Measurements from ENCODE around the gene LUC7L3. TPM values are rescaled to one million over a fixed set of nuclear protein-coding genes. Genes with fewer than 3 reads are reported as not detected.

The LUC7L3 gene
- total and polyA plus RNA-seq, 2 of the 13 experiments (the other 11 are each of a cell fraction or from before 2014, with no cell fraction given), result 108 to 120 TPM

DNA sequence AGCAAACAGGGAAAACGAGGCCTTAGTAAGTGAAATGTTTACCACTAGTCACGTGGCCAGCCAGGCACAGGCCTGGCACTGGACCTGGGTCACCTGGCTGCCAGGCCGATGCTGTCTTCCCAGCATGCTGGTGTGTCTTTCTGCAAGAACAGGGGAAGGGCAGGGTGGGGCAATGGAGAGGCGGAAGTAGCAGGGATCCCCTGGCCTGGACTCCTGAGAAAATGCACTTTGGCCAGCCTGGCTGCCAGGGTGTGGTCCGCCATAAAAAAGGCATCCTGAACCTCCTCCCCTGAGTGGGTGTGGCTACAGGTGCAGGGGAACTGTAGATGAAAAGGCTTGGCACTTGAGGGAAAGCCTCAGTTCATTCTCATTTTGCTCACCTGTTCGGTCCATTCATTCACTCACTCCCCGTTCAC is 49.0 kb downstream of the LUC7L3 start (continued):
- TF ChIP-seq, protein P1, sequence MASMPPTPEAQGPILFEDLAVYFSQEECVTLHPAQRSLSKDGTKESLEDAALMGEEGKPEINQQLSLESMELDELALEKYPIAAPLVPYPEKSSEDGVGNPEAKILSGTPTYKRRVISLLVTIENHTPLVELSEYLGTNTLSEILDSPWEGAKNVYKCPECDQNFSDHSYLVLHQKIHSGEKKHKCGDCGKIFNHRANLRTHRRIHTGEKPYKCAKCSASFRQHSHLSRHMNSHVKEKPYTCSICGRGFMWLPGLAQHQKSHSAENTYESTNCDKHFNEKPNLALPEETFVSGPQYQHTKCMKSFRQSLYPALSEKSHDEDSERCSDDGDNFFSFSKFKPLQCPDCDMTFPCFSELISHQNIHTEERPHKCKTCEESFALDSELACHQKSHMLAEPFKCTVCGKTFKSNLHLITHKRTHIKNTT (CRISPR knock-in tag; IDR thresholded peaks at IDR 0.05), result no peak
- no peak for TF ChIP-seq DNMT3B (CRISPR knock-in tag; conservative IDR thresholded peaks at IDR 0.05)
- TF ChIP-seq, protein P2, sequence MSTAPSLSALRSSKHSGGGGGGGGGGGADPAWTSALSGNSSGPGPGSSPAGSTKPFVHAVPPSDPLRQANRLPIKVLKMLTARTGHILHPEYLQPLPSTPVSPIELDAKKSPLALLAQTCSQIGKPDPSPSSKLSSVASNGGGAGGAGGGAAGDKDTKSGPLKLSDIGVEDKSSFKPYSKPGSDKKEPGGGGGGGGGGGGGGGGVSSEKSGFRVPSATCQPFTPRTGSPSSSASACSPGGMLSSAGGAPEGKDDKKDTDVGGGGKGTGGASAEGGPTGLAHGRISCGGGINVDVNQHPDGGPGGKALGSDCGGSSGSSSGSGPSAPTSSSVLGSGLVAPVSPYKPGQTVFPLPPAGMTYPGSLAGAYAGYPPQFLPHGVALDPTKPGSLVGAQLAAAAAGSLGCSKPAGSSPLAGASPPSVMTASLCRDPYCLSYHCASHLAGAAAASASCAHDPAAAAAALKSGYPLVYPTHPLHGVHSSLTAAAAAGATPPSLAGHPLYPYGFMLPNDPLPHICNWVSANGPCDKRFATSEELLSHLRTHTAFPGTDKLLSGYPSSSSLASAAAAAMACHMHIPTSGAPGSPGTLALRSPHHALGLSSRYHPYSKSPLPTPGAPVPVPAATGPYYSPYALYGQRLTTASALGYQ (CRISPR knock-in tag; IDR thresholded peaks at IDR 0.05), result no peak
- no peak for TF ChIP-seq ONECUT2 (CRISPR knock-in tag; IDR thresholded peaks at IDR 0.05)
- TF ChIP-seq NR2C2 (CRISPR knock-in tag; IDR thresholded peaks at IDR 0.05; ENCODE audit: borderline replicate concordance), result no peak
- TF ChIP-seq CBX5 (CRISPR knock-in tag; IDR thresholded peaks at IDR 0.05; ENCODE audit: borderline replicate concordance), result no peak
- TF ChIP-seq ZSCAN21 (CRISPR knock-in tag; IDR thresholded peaks at IDR 0.05; ENCODE audit: borderline replicate concordance), result no peak
- peak; percentile 28; the same call in 1 of the 2 replicates for TF ChIP-seq HOXA3 (CRISPR knock-in tag; IDR thresholded peaks at IDR 0.05)
- TF ChIP-seq TAF1 (CRISPR knock-in tag; IDR thresholded peaks at IDR 0.05), result no peak
- no peak for TF ChIP-seq ZNF33B (CRISPR knock-in tag; IDR thresholded peaks at IDR 0.05)
- no peak for TF ChIP-seq TOE1 (CRISPR knock-in tag; IDR thresholded peaks at IDR 0.05)
- no peak for TF ChIP-seq SOX6 (IDR thresholded peaks at IDR 0.05)
- TF ChIP-seq SOX6 (CRISPR knock-in tag; IDR thresholded peaks at IDR 0.05), result peak; percentile 38; the same call in 1 of the 2 replicates
- no peak for TF ChIP-seq PHF5A (CRISPR knock-in tag; IDR thresholded peaks at IDR 0.05; ENCODE audit: low read depth, unreplicated experiment)
- no peak for TF ChIP-seq ZNF44 (CRISPR knock-in tag; IDR thresholded peaks at IDR 0.05)
- no peak for TF ChIP-seq ELF4 (CRISPR knock-in tag; IDR thresholded peaks at IDR 0.05; ENCODE audit: borderline replicate concordance)
- TF ChIP-seq ZNF674 (CRISPR knock-in tag; IDR thresholded peaks at IDR 0.05; ENCODE audit: low read depth), result no peak
- TF ChIP-seq, protein P3, sequence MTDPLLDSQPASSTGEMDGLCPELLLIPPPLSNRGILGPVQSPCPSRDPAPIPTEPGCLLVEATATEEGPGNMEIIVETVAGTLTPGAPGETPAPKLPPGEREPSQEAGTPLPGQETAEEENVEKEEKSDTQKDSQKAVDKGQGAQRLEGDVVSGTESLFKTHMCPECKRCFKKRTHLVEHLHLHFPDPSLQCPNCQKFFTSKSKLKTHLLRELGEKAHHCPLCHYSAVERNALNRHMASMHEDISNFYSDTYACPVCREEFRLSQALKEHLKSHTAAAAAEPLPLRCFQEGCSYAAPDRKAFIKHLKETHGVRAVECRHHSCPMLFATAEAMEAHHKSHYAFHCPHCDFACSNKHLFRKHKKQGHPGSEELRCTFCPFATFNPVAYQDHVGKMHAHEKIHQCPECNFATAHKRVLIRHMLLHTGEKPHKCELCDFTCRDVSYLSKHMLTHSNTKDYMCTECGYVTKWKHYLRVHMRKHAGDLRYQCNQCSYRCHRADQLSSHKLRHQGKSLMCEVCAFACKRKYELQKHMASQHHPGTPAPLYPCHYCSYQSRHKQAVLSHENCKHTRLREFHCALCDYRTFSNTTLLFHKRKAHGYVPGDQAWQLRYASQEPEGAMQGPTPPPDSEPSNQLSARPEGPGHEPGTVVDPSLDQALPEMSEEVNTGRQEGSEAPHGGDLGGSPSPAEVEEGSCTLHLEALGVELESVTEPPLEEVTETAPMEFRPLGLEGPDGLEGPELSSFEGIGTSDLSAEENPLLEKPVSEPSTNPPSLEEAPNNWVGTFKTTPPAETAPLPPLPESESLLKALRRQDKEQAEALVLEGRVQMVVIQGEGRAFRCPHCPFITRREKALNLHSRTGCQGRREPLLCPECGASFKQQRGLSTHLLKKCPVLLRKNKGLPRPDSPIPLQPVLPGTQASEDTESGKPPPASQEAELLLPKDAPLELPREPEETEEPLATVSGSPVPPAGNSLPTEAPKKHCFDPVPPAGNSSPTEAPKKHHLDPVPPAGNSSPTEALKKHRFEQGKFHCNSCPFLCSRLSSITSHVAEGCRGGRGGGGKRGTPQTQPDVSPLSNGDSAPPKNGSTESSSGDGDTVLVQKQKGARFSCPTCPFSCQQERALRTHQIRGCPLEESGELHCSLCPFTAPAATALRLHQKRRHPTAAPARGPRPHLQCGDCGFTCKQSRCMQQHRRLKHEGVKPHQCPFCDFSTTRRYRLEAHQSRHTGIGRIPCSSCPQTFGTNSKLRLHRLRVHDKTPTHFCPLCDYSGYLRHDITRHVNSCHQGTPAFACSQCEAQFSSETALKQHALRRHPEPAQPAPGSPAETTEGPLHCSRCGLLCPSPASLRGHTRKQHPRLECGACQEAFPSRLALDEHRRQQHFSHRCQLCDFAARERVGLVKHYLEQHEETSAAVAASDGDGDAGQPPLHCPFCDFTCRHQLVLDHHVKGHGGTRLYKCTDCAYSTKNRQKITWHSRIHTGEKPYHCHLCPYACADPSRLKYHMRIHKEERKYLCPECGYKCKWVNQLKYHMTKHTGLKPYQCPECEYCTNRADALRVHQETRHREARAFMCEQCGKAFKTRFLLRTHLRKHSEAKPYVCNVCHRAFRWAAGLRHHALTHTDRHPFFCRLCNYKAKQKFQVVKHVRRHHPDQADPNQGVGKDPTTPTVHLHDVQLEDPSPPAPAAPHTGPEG (CRISPR knock-in tag; IDR thresholded peaks at IDR 0.05), result no peak
- no peak for TF ChIP-seq ZNF589 (CRISPR knock-in tag; conservative IDR thresholded peaks at IDR 0.05)
- TF ChIP-seq ZNF747 (CRISPR knock-in tag; IDR thresholded peaks at IDR 0.05; ENCODE audit: borderline replicate concordance), result no peak
- TF ChIP-seq PCBP1 (IDR thresholded peaks at IDR 0.05; ENCODE audit: borderline replicate concordance, low read depth, low read length), result no peak
- TF ChIP-seq SALL1 (CRISPR knock-in tag; IDR thresholded peaks at IDR 0.05), result peak; percentile 62; the same call in 1 of the 2 replicates
- no peak for TF ChIP-seq TCF7L2 (IDR thresholded peaks at IDR 0.05; ENCODE audit: low read depth, low read length)
- TF ChIP-seq ZNF652 (CRISPR knock-in tag; IDR thresholded peaks at IDR 0.05; ENCODE audit: borderline replicate concordance, low read depth), result no peak
- TF ChIP-seq THAP11 (CRISPR knock-in tag; IDR thresholded peaks at IDR 0.05), result no peak
